ENCODE measurements around the gene GRID2IP.

GRID2IP gene

GRCh38 chr7:6531492-6532279 lies 19.6 kb downstream of the GRID2IP start:
- Histone ChIP-seq H2AFZ (ENCODE audit: low read depth) (no peak overlapping the region), H3K27me3 (ENCODE audit: insufficient read depth, low read depth) (peaks cover 9% of the 10 kb centered on the region; the same call in 1 of the 2 replicates), H3K9ac (no peak overlapping the region), H3K36me3 (ENCODE audit: insufficient read depth) (no peaks in the 10 kb centered on the region), H3K27ac (no peak overlapping the region), H3K79me2 (ENCODE audit: insufficient read depth, low read depth) (no peaks in the 10 kb centered on the region), H4K20me1 (ENCODE audit: insufficient read depth) (no peaks in the 10 kb centered on the region), H3K4me2 (no peak overlapping the region), H3K4me1 (ENCODE audit: low read depth, poor library complexity, severe bottlenecking) (no peaks in the 10 kb centered on the region), H3K4me3 (IDR thresholded peaks at IDR 0.05; ENCODE audit: insufficient read depth, low read depth, low read length) (no peak overlapping the region)
- TF ChIP-seq CTCF (conservative IDR thresholded peaks at IDR 0.05; ENCODE audit: low read depth, low read length) = no peak

- Histone ChIP-seq H2AFZ (ENCODE audit: low read depth) (no peak overlapping the region), H3K27ac (no peak overlapping the region), H3K4me3 (IDR thresholded peaks at IDR 0.05; ENCODE audit: insufficient read depth, low read depth, low read length) (no peak overlapping the region), H4K20me1 (ENCODE audit: insufficient read depth) (no peaks in the 10 kb centered on the region), H3K36me3 (ENCODE audit: insufficient read depth) (no peaks in the 10 kb centered on the region), H3K79me2 (ENCODE audit: insufficient read depth, low read depth) (no peaks in the 10 kb centered on the region), H3K9ac (no peak overlapping the region), H3K4me1 (ENCODE audit: low read depth, poor library complexity, severe bottlenecking) (no peaks in the 10 kb centered on the region), H3K27me3 (ENCODE audit: insufficient read depth, low read depth) (peaks cover 9% of the 10 kb centered on the region; the same call in 1 of the 2 replicates), H3K4me2 (no peak overlapping the region)
- TF ChIP-seq CTCF (conservative IDR thresholded peaks at IDR 0.05; ENCODE audit: low read depth, low read length) = no peak
These were observed 20.4 kb downstream of the GRID2IP start for GRCh38 chr7:6530626-6531491.

- Histone ChIP-seq H2AFZ (ENCODE audit: low read depth) (no peak overlapping the region), H4K20me1 (ENCODE audit: insufficient read depth) (no peaks in the 10 kb centered on the region), H3K4me3 (IDR thresholded peaks at IDR 0.05; ENCODE audit: insufficient read depth, low read depth, low read length) (no peak overlapping the region), H3K4me2 (no peak overlapping the region), H3K27me3 (ENCODE audit: insufficient read depth, low read depth) (peaks cover 9% of the 10 kb centered on the region; the same call in 1 of the 2 replicates), H3K9ac (no peak overlapping the region), H3K4me1 (ENCODE audit: low read depth, poor library complexity, severe bottlenecking) (no peaks in the 10 kb centered on the region), H3K36me3 (ENCODE audit: insufficient read depth) (no peaks in the 10 kb centered on the region), H3K27ac (no peak overlapping the region), H3K79me2 (ENCODE audit: insufficient read depth, low read depth) (no peaks in the 10 kb centered on the region)
- TF ChIP-seq CTCF (conservative IDR thresholded peaks at IDR 0.05; ENCODE audit: low read depth, low read length) = no peak
These were observed 21.6 kb downstream of the GRID2IP start for GRCh38 chr7:6529643-6530042.

GRCh38 chr7:6528401-6529130 lies 22.7 kb downstream of the GRID2IP start:
- no peak overlapping the region for H3K9ac ChIP-seq
- H4K20me1 ChIP-seq (ENCODE audit: insufficient read depth) = no peaks in the 10 kb centered on the region
- TF ChIP-seq CTCF (conservative IDR thresholded peaks at IDR 0.05; ENCODE audit: low read depth, low read length) = no peak
- H3K79me2 ChIP-seq (ENCODE audit: insufficient read depth, low read depth) = no peaks in the 10 kb centered on the region
- no peak overlapping the region; the same call in 1 of the 2 replicates for H2AFZ ChIP-seq (ENCODE audit: low read depth)
- H3K36me3 ChIP-seq (ENCODE audit: insufficient read depth) = no peaks in the 10 kb centered on the region
- H3K4me2 ChIP-seq = no peak overlapping the region
- H3K4me3 ChIP-seq (IDR thresholded peaks at IDR 0.05; ENCODE audit: insufficient read depth, low read depth, low read length) = no peak overlapping the region
- H3K27ac ChIP-seq = no peak overlapping the region
- no peaks in the 10 kb centered on the region for H3K4me1 ChIP-seq (ENCODE audit: low read depth, poor library complexity, severe bottlenecking)
- H3K27me3 ChIP-seq (ENCODE audit: insufficient read depth, low read depth) = peaks cover 9% of the 10 kb centered on the region; the same call in 1 of the 2 replicates

All from KMS-11 (cell line).